Kidney capillary endothelial cell (primary cell): ENCODE results near the gene UBL5.
"Not testable (repeated sequence)": the region's sequence is repeated elsewhere in the genome, so short reads cannot be mapped to it uniquely, and the experiment has no call there.

ENCODE experiments used
- DNase-seq: peaks from one replicate; pipeline ENCODE4 v3.0.0-alpha.2; 2018; ENCODE audit warnings: low spot score

UBL5 gene

DNA sequence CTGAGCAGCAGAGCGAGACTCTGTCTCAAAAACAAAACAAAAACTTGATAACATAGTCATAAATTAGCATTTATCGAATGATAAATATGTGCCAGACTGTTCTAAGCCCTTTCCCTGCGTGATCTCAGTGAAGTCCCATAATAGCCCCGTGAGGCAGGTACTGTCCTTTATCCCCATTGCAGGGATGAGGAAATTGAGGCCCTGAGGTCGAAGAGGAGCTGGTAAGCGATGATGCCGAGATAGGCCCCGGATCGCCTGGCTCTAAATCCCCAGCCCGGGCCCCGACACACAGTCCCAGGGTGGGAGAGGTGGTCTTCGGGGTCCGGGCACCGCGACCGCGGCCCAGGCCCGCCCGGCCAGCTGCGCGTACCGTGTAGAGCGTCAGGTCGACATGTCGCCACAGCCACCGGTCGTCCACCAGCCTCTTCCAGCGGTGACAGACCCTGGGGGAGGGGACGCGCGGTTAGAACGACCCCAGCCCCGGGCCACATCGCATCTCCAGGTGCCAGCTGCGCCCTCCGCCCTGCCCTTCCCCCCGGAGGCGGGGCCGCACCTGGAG, 9.5 kb upstream of the UBL5 start:
- DNase-seq, result no peak

DNA sequence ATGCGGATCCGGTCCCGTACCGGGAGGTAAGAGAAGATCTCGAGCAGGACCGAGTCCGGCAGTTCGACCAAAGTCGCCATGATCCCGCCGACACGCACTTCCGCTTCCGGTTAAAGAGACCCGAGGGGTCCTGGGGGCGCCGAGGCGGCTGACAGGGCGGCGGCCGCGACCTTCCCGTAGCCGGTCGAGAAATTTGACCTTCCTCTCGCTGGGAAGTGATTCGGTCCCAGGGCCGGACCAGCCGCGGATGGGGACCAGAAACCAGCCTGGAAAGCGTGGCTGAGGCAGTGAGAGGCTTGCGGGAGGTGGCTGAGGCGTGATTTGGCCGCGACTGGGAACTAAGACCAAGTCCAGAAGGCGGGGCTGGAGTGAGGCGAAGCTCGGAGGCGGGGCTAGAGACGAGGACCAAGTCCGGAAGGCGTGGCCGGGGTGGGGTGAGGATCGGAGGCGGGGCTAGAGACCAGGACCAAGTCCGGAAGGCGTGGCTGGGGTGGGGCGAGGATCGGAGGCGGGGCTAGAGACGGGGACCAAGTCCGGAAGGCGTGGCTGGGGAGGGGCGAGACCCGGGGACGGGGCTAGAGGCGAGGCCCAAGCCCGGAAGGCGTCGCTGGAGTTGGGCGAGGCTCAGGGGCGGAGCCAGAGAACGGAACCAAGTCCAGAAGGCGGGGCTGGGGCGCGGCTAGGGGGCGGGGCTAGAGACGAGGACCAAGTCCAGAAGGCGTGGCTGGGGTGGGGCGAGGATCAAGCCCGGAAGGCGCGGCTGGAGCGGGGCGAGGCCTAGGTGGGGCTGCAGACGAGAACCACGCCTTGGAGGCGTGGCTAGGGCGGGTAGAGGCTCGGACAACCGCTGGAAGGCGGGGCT, 8.8 kb upstream of the UBL5 start, which contains the start of gene FBXL12:
Gene FBXL12 (minus strand): TSS at position 346 of the 862 bp plus-strand sequence. CDS start 266 bp downstream, at position 80.
- DNase-seq, result peak; percentile 99

DNA sequence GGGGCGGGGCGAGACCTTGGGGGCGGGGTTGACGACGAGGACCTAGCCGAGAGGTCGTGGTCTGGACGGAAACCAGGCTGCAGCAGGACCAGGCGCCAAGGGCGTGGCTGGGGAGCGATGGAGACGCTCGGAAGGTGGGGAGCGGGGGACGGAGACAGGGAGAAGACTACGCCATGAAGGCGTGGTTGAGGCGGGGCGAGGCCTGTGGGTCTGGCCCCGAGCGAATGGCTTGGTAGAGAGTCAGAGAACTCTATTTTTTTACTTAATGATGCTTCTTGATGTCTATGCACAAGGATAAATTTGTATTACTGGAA, 8.2 kb upstream of the UBL5 start:
- no peak for DNase-seq

DNA sequence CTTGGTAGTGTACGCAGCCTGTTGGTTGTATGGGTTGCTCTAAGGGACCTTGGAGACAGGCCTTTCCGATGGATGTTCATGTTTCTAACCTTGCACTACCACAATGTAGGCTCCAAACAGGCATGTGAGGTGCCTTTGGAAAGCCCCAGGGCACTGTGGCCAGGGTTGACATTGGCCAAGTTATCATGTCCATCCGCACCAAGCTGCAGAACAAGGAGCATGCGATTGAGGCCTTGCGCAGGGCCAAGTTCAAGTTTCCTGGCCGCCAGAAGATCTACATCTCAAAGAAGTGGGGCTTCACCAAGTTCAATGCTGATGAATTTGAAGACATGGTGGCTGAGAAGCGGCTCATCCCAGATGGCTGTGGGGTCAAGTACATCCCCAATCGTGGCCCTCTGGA, 7.7 kb upstream of the UBL5 start:
- not testable (repeated sequence) for DNase-seq

DNA sequence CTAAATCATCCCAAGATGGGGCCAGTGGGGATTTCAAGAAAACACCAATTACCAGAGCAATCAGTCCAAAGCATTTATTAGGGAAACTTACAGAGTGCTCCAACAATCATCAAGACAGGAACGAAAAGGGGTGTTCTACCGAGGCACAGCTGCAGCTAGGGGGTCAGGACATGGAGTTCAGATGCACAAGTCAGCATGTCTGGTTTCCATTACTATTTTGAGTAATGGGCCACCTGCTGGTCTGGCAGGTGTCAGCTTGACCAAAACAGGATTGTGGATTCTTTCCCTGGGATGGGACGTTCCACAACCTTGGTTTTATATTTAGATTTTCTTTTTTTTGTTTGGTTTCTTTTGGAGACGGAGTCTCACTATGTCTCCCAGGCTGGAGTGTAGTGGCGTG, 3.9 kb upstream of the UBL5 start:
- no peak for DNase-seq

DNA sequence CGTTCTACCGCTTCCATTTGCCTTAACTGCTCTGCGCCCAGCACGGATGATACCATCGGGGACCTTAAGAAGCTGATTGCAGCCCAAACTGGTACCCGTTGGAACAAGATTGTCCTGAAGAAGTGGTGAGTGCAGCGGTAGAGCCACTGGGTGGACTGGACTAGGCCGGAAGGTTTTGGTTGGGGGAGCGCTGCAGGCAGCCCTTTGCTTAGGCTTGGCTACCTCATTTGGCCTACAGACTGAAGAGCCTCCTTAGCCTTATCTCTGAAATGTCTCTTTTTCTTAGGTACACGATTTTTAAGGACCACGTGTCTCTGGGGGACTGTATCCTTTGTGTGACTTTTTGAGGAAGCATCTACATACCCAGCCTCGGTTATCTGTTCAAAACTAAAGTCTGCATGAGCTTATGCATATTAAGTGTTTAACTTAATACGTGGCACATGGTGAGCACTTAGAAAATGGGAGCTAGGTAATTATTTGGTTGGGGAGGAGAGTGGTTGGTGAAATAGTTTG, 889 bp downstream of the UBL5 start:
- no peak for DNase-seq

DNA sequence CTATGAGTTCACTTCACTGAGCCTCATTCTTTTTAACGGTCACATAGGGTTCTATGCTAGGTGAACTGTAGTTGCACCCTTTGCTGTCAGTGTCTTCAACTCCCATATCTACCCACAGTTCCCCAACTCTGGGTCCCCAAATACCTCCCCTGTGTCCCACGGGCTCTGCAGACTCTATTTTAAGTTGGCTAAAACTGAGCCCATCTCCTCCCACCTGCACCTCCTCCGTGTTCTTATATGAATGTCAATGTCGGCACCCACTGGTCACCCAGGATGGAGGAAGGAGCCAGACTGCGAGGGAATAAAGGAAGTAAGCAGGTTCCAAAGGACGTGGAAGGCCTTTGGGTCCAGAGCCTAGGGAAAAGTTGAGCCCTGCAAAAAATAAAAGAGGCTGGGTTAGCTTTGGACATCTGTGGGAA, 6.6 kb downstream of the UBL5 start:
- no peak for DNase-seq

DNA sequence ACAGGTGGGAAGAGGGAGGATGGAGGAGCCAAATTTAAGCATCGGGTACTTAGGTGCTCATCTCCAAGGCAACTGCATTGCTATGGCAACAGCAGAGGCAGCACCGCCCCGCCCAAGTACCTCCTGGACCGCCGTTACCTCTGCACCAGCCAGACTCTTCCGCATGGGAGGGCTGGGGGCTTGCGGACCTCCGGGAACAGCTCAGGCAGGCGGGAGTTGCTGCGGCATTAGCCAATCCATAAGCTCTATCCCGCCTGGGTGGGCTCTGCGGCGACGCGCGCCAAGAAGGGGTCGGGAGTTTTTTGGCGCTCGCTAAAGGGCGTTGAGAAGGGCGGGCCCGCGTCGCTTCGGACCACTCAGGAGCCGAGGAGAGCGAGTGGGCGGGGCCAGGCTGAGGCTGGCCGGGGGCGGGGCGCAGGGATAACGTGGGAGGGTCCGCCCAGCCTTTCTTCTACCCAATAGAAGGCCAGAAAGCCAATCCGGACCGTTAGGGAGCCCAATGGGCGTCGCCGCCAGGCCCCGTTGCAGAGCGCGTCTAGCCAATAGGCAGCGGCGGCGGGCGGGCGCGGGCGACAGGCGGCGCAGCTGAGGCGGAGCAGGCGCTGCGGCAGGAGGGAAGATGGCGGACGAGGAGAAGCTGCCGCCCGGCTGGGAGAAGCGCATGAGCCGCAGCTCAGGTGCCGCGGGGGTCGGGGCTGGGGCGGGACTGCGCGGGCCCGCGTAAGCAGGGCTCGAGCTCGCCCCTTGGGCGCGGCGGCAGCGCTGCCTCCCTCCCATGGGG, 7.2 kb downstream of the UBL5 start, which contains the start of gene PIN1:
Gene PIN1 (plus strand): TSS at position 593 of the 781 bp plus-strand sequence. CDS start 27 bp downstream, at position 620.
- peak; percentile 99 for DNase-seq

DNA sequence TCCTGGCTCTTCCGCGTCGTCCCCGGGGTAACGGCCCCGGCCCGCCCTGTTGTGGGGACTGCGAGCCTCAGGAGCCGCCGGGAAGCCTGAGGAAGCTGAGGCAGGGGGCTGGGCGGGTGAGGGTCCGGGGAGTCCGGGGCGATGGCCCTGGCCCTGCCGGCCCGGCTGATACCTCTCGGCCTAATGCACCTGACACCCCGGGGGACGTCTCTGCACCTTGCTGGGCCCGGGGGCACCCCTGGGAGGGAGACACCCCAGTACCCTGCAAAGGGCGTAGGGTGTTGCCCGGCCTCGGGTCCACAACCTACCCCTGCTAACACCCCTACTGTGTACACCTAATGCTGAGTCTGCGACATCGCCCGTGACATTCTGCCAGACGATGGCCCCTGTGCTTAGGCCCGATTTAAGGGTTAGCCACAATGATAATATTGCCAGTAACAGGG, 7.8 kb downstream of the UBL5 start:
- DNase-seq, result no peak

DNA sequence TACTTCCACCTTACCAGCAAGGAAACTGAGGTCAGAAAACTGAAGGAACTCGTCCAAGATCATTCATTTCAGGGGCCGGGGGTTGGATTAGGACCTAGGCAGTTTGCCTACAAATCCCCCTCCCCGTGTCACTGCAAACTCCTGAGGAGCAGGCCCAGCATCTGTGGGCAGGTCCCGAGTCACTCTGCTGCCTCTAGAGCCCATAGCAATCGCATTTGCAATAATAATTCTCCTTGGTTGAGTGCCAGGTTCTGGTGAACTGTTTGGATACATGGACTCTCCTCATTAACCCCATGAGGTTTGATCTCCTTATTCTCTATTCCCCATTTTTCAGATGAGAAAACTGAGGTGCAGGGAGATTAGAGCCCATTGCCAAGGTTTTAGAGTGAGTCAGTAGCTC, 8.3 kb downstream of the UBL5 start:
- DNase-seq, result no peak

DNA sequence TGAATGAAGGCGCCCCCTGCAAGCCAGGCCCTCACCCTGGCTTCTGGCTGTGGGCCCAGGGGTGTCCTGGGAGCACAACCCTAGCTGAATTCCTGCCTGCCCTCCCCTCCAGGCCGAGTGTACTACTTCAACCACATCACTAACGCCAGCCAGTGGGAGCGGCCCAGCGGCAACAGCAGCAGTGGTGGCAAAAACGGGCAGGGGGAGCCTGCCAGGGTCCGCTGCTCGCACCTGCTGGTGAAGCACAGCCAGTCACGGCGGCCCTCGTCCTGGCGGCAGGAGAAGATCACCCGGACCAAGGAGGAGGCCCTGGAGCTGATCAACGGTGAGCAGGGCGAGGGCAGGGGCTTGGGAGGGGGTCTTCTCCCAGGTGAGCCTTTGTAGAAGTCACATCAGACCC, 10.6 kb downstream of the UBL5 start:
- no peak for DNase-seq

DNA sequence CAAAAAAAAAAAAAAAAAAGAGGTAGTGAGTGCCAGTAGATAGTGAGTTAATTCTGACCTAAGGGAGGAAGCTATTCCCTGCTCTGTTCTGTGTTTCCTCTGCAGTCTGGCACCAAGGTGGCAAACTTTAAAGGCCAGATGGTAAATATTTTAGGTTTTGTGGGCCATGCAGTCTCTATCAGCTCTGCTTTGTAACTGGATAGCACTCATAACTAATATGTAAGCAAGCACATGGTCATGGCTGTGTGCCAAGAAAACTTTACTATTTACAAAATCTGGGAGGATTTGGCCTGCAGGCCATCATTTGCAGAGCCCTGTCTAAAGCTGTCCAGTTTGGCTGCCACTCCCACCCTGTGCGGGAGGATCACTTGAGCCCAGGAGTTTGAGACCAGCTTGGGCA, 11.7 kb downstream of the UBL5 start:
- DNase-seq, result no peak

DNA sequence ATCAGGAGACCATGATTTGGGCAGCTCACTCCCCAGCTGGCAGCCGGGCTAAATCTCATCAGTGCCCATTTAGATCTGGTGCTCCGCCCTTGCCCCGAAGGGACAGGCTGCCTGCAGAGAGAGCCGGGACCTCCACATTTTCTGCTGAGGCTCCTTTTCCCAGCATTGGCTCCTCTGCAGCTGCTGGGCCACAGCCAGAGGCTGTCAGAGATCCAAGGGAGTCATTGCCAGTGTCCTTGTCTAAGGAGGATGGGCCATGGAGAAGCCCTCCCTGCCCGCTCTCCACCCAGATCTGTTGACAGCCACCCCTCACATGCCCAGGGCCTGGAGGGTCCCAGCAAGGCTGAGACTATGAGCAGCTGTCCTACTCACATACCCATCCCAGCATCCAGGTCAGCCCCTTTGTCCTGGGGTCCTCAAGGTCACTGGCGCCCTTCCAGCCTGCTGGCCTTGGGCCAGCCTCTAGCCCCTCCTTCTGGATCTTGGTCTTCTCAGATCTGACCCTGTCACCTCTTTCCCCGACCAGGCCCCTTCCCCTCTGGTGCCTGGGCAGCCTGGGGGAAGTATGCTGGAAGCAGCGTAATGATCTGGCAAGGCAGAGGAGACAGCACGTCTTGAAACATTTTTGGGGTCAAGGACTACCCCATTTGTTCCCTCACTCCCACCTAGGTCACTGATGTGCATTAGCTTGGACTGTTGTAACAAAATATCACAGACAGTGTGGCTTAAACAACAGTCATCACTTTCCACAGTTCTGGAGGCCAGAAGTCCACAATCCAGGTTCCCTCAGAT, 15.3 kb downstream of the UBL5 start:
- DNase-seq, result no peak

DNA sequence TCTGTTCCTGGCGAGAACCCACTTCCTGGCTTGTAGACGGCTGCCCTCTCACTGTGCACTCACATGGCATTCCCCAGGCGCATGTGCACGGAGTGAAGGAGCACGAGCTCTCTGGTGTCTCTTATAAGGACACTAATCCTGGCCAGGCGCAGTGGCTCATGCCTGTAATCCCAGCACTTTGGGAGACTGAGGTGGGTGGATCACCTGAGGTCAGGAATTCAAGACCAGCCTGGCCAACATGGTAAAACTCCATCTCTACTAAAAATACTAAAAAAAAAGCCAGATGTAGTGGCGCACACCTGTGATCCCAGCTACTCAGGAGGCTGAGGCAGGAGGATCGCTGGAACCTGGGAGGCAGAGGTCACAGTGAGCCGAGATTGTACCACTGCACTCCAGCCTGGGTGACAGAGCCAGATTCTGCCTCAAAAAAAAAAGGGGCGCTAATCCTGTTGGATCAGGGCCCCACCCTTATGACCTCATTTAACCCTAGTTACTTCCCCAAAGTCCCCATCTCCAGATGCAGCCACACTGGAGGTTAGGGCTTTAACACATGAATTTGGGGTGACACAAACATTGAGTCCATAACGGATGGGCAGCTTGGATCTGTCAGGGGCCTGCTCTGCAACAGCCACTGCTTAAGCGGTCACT, 16.0 kb downstream of the UBL5 start:
- not testable (repeated sequence) for DNase-seq

DNA sequence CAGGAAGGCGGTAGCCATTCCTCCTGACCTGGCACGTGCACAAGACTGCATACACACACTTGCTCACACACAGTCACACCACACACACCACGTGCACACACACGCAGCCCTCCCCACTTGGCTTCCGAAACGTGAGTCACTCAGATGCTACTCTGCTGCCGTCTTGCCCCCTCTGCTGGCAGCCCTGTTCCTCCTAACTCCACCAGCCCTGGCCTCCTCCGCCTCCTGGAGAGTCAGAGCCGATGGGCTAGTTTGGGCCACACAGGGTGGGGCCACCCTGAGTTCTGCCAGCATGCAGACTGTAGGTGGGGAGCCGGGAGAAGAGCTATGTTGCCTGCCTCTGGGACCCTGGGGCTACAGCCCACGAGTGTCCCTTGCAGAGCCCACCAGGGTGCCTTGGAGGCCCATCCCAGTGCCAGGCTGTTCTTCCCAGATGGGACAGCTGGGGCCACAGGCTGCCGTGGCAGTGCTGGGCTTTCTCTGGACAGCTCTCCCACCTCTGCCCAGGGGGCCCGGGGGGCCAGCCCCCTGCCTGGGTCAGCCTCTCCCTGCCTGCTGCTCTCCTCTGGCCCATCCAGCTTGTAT, 19.5 kb downstream of the UBL5 start:
- peak; percentile 57 for DNase-seq

DNA sequence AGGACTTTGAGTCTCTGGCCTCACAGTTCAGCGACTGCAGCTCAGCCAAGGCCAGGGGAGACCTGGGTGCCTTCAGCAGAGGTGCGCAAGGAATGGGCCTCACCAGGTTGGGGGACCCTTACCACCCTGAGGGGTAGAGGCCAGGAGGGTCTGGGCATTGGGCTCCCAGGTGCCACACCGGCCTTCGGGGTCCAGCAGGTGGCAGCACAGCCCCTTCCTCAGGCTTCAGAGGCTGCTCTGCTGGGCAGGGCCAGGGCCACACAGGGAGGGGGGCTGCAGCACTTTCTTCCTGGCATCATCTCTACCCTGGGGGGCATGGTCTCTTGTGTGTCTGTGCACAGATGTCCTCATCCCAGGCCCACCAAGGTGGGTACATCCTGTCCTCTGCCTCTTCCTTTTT, 20.3 kb downstream of the UBL5 start:
- no peak for DNase-seq

DNA sequence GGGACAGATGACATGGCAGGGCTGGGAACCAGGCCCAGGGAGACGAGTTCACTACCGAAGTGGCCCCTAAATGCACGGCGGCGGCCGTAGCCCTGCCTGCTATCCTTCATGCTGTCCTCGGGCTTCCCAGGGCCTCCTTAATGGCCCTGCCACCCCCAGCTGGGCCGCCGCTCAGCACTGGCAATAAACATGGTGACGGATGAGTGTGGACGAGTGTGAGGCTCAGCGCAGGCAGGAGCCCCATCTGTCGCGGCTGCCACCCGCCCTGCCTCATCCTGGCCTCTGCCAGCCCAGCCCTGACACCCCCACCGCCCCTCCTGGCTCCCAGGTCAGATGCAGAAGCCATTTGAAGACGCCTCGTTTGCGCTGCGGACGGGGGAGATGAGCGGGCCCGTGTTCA, 21.0 kb downstream of the UBL5 start:
- no peak for DNase-seq

DNA sequence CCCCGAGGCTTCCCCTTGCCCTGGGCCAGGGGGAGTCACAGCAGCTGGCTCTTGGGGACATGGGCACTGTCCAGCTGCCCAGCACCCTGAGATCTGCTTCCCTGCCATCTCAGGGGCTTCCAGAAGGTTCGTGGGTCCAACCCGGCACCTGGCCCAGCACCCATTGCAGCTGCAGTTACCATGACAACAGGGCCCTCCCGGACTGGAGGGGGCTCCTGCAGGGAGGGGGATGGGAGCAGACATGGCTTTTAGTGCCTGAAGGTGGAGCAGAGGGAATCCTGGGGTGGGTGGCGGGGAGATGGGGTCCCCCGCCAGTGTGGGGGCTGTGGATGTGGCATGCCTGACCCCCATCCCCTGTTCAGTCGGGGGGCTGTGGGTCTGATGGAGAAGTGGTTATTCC, 22.1 kb downstream of the UBL5 start:
- DNase-seq, result no peak

DNA sequence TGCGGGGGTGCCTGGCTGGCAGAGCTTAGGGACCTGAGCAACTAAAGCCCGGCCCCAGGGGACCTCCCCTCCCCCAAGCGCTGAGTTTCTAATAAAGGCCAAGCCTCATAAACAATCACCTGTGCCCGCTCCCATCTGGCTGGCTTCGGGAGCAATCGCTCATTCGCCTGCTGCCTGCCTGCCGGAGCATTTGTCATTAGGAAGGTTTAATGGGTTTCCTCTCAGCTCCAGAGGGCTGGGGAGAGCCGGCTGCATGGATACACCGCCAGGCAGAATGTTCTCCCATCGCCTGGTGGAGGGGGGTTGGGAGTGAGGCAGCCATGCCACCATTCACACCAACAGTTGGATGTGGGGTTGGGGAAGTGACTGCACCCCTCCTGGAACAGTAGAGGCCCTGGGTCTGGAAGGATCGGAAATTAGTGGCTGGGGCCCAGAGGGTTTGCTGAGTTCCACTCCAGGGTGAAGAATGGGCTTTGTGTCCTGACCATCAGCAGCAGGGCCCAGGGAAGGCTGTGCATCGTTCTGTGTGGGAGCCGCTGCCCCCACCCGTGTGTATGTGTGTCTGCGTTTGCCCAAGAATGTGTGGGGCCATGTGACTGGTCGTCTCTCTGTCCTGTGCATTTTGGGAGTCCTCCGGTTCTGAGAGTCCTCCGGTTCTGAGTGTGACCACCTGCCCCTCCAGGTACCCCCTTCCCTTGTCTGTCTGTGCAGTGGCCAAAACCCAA, 22.7 kb downstream of the UBL5 start:
- no peak for DNase-seq

DNA sequence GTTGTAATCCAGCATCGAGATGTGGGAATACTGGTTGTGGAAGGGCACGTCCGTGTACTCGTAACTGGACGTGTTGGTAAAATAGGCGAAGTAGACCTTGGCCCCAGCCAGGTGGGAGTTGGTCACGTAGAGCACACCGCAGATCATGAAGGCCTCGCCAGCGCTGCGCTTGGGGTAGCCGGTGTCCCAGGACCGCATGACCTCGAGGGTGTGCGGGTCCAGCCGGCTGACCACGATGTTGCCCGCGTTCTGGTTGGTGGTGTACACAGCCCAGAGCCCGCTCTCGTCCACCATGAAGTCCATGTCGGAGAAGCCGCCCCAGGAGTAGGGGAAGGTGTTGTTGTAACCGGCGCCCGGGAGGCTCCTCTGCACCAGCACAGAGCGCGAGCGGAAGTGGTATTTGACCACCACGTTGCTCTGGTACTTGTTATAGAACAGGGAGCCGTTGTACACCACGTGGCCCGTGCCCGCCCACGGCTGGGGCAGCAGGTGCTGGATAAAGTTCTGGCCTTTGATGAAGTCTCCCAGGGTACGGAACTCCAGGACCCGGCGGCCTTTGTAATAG, 26.6 kb downstream of the UBL5 start:
- no peak for DNase-seq
